ENCODE data around the gene OR8G5.

DNA sequence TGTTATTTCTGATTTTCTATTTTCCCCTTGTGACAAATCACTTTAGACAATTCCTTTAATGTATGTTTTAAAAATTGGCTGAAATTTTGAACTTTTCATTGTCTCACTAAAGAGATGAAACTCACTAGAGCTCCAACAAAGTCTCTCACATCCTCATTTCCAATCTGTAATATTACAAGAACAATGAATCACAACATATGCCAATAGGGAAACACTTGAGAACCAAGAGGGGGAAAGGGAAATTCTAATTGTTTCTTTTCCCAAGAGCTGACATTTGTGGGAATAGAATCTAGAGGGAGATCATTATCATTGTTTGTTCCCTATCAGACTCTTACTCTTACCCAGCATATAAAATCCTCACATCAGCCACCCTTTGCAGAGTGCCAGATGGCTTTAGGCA, 44.9 kb upstream of the OR8G5 start:
- TF ChIP-seq, protein P1, sequence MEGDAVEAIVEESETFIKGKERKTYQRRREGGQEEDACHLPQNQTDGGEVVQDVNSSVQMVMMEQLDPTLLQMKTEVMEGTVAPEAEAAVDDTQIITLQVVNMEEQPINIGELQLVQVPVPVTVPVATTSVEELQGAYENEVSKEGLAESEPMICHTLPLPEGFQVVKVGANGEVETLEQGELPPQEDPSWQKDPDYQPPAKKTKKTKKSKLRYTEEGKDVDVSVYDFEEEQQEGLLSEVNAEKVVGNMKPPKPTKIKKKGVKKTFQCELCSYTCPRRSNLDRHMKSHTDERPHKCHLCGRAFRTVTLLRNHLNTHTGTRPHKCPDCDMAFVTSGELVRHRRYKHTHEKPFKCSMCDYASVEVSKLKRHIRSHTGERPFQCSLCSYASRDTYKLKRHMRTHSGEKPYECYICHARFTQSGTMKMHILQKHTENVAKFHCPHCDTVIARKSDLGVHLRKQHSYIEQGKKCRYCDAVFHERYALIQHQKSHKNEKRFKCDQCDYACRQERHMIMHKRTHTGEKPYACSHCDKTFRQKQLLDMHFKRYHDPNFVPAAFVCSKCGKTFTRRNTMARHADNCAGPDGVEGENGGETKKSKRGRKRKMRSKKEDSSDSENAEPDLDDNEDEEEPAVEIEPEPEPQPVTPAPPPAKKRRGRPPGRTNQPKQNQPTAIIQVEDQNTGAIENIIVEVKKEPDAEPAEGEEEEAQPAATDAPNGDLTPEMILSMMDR (conservative IDR thresholded peaks at IDR 0.05; ENCODE audit: low read depth in 2 of 2) = no peak
- TF ChIP-seq EZH2 (IDR thresholded peaks at IDR 0.05; ENCODE audit: low read depth, unreplicated experiment) = no peak
- no peak for TF ChIP-seq EZH2phosphoT487 (IDR thresholded peaks at IDR 0.05; ENCODE audit: unreplicated experiment)
- TF ChIP-seq JUNB (IDR thresholded peaks at IDR 0.05; ENCODE audit: unreplicated experiment) = no peak
- TF ChIP-seq, protein P2, sequence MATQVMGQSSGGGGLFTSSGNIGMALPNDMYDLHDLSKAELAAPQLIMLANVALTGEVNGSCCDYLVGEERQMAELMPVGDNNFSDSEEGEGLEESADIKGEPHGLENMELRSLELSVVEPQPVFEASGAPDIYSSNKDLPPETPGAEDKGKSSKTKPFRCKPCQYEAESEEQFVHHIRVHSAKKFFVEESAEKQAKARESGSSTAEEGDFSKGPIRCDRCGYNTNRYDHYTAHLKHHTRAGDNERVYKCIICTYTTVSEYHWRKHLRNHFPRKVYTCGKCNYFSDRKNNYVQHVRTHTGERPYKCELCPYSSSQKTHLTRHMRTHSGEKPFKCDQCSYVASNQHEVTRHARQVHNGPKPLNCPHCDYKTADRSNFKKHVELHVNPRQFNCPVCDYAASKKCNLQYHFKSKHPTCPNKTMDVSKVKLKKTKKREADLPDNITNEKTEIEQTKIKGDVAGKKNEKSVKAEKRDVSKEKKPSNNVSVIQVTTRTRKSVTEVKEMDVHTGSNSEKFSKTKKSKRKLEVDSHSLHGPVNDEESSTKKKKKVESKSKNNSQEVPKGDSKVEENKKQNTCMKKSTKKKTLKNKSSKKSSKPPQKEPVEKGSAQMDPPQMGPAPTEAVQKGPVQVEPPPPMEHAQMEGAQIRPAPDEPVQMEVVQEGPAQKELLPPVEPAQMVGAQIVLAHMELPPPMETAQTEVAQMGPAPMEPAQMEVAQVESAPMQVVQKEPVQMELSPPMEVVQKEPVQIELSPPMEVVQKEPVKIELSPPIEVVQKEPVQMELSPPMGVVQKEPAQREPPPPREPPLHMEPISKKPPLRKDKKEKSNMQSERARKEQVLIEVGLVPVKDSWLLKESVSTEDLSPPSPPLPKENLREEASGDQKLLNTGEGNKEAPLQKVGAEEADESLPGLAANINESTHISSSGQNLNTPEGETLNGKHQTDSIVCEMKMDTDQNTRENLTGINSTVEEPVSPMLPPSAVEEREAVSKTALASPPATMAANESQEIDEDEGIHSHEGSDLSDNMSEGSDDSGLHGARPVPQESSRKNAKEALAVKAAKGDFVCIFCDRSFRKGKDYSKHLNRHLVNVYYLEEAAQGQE (IDR thresholded peaks at IDR 0.05; ENCODE audit: unreplicated experiment) = no peak
- no peak for TF ChIP-seq CREB1 (CRISPR knock-in tag; IDR thresholded peaks at IDR 0.05; ENCODE audit: low read depth)
- TF ChIP-seq, protein P3, sequence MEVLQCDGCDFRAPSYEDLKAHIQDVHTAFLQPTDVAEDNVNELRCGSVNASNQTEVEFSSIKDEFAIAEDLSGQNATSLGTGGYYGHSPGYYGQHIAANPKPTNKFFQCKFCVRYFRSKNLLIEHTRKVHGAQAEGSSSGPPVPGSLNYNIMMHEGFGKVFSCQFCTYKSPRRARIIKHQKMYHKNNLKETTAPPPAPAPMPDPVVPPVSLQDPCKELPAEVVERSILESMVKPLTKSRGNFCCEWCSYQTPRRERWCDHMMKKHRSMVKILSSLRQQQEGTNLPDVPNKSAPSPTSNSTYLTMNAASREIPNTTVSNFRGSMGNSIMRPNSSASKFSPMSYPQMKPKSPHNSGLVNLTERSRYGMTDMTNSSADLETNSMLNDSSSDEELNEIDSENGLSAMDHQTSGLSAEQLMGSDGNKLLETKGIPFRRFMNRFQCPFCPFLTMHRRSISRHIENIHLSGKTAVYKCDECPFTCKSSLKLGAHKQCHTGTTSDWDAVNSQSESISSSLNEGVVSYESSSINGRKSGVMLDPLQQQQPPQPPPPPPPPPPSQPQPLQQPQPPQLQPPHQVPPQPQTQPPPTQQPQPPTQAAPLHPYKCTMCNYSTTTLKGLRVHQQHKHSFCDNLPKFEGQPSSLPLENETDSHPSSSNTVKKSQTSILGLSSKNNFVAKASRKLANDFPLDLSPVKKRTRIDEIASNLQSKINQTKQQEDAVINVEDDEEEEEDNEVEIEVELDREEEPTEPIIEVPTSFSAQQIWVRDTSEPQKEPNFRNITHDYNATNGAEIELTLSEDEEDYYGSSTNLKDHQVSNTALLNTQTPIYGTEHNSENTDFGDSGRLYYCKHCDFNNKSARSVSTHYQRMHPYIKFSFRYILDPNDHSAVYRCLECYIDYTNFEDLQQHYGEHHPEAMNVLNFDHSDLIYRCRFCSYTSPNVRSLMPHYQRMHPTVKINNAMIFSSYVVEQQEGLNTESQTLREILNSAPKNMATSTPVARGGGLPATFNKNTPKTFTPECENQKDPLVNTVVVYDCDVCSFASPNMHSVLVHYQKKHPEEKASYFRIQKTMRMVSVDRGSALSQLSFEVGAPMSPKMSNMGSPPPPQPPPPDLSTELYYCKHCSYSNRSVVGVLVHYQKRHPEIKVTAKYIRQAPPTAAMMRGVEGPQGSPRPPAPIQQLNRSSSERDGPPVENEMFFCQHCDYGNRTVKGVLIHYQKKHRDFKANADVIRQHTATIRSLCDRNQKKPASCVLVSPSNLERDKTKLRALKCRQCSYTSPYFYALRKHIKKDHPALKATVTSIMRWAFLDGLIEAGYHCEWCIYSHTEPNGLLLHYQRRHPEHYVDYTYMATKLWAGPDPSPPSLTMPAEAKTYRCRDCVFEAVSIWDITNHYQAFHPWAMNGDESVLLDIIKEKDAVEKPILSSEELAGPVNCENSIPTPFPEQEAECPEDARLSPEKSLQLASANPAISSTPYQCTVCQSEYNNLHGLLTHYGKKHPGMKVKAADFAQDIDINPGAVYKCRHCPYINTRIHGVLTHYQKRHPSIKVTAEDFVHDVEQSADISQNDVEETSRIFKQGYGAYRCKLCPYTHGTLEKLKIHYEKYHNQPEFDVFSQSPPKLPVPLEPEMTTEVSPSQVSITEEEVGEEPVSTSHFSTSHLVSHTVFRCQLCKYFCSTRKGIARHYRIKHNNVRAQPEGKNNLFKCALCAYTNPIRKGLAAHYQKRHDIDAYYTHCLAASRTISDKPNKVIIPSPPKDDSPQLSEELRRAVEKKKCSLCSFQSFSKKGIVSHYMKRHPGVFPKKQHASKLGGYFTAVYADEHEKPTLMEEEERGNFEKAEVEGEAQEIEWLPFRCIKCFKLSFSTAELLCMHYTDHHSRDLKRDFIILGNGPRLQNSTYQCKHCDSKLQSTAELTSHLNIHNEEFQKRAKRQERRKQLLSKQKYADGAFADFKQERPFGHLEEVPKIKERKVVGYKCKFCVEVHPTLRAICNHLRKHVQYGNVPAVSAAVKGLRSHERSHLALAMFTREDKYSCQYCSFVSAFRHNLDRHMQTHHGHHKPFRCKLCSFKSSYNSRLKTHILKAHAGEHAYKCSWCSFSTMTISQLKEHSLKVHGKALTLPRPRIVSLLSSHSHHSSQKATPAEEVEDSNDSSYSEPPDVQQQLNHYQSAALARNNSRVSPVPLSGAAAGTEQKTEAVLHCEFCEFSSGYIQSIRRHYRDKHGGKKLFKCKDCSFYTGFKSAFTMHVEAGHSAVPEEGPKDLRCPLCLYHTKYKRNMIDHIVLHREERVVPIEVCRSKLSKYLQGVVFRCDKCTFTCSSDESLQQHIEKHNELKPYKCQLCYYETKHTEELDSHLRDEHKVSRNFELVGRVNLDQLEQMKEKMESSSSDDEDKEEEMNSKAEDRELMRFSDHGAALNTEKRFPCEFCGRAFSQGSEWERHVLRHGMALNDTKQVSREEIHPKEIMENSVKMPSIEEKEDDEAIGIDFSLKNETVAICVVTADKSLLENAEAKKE (CRISPR knock-in tag; IDR thresholded peaks at IDR 0.05) = no peak
- TF ChIP-seq POLR2AphosphoS5 (IDR thresholded peaks at IDR 0.05; ENCODE audit: low read depth) = no peak
- TF ChIP-seq, protein P4, sequence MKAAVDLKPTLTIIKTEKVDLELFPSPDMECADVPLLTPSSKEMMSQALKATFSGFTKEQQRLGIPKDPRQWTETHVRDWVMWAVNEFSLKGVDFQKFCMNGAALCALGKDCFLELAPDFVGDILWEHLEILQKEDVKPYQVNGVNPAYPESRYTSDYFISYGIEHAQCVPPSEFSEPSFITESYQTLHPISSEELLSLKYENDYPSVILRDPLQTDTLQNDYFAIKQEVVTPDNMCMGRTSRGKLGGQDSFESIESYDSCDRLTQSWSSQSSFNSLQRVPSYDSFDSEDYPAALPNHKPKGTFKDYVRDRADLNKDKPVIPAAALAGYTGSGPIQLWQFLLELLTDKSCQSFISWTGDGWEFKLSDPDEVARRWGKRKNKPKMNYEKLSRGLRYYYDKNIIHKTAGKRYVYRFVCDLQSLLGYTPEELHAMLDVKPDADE (IDR thresholded peaks at IDR 0.05) = no peak
- no peak for TF ChIP-seq ZNF331 (CRISPR knock-in tag; IDR thresholded peaks at IDR 0.05; ENCODE audit: low read depth)
